Muscle of leg (tissue), 11 donors: ENCODE measurements around the gene TTC22. TPM values are rescaled to one million over a fixed set of nuclear protein-coding genes. Genes with fewer than 3 reads are reported as not detected.

Experiments used
- DNase-seq: peaks from one replicate; pipeline ENCODE4 v3.0.0; 2013
- H3K27ac ChIP-seq: one replicate; pipeline ENCODE4 v1.5.1; 2013; ENCODE audit warnings: mild to moderate bottlenecking, low read length, control low read depth
- H3K27me3 ChIP-seq: one replicate; pipeline ENCODE4 v1.6.1; 2013; ENCODE audit warnings: low read length; ENCODE audit not compliant: control insufficient read depth, insufficient read depth
- H3K36me3 ChIP-seq: one replicate; pipeline ENCODE4 v1.6.1; 2013; ENCODE audit warnings: low read length; ENCODE audit not compliant: control insufficient read depth, insufficient read depth
- H3K4me1 ChIP-seq: one replicate; pipeline ENCODE4 v1.6.1; 2013; ENCODE audit warnings: low read length; ENCODE audit not compliant: control insufficient read depth, insufficient read depth
- H3K4me3 ChIP-seq: one replicate; pipeline ENCODE4 v1.5.1; 2013; ENCODE audit warnings: low read length, control low read depth
- H3K9me3 ChIP-seq: replicated peaks from 2 replicates; pipeline ENCODE4 v1.6.1; 2013; ENCODE audit warnings: low read depth, low read length; ENCODE audit not compliant: control insufficient read depth
- WGBS: methylation state at CpG from one replicate; pipeline ENCODE4 v1.1.5; 2013; ENCODE audit warnings: missing lambda C conversion rate; ENCODE audit not compliant: insufficient coverage; 5-methylcytosine and 5-hydroxymethylcytosine counted together
- polyA plus RNA-seq, 8 donors: library from polyadenylated mRNA; unstranded; fragments of 120-200 nt; gene quantifications; one replicate each; pipeline versions ENCODE4 v1.2.1 to v1.2.3, GENCODE V29; 2013; ENCODE audit warnings: inconsistent platforms in 1 of 8, low replicate concordance in 1 of 8; ENCODE audit not compliant: insufficient read length in 8 of 8, insufficient read depth in 1 of 8
- total RNA-seq: library from RNA; stranded (reverse); fragments of 120-200 nt; gene quantifications from one replicate; pipeline ENCODE4 v1.2.4, GENCODE V29; 2013

TTC22 gene
- total and polyA plus RNA-seq, 9 donors: 0.04 to 1.7 (median 0.13) TPM; not detected in 1

DNA sequence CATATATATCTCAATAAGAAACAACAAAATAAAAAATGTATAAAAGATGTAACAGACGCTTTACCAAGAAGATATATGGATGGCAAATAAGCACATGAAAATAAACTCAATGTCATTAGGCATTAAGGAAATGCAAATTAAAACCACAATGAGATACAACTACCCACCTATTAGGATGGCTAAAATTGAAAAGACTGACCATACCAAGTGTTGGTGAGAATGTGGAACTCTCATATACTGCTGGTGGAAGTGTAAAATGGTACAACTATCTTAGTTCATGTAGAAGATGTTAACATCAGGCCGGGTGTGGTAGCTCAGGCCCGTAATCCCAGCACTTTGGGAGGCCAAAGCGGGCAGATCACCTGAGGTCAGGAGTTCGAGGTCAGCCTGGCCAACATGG, 42.3 kb upstream of the TTC22 start:
- Histone ChIP-seq H3K27me3 (no peaks in the 10 kb centered on the region), H3K36me3 (peaks cover 2% of the 10 kb centered on the region), H3K4me3 (no peak overlapping the region), H3K4me1 (no peaks in the 10 kb centered on the region), H3K27ac (no peak overlapping the region), H3K9me3 (no peaks in the 10 kb centered on the region)
- WGBS: 92% methylated on average over 4 of the region's 5 CpGs
- DNase-seq: no peak

DNA sequence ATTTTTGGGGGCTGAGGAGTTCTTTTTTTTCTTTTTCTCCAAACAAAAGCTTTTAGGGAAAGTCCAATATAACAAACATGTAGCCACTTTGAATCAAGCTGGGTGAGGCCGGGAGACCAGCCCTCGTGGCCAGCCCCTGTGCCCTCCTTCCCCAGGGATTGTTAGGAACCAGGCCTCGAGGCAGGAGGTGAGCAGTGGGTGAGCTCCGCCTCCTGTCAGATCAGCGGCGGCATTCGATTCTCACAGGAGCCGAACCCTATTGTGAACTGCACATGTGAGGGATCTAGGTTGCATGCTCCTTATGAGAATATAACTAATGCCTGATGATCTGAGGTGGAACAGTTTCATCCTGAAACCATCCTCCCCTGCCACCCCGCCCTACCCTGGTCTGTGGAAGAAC, 41.8 kb upstream of the TTC22 start:
- no peaks in the 10 kb centered on the region for H3K9me3 ChIP-seq
- no peaks in the 10 kb centered on the region for H3K4me1 ChIP-seq
- DNase-seq: no peak
- H3K4me3 ChIP-seq: no peak overlapping the region
- WGBS: no CpG with 5 or more reads among the region's 9 CpGs
- H3K27ac ChIP-seq: no peak overlapping the region
- no peaks in the 10 kb centered on the region for H3K36me3 ChIP-seq
- H3K27me3 ChIP-seq: no peaks in the 10 kb centered on the region

DNA sequence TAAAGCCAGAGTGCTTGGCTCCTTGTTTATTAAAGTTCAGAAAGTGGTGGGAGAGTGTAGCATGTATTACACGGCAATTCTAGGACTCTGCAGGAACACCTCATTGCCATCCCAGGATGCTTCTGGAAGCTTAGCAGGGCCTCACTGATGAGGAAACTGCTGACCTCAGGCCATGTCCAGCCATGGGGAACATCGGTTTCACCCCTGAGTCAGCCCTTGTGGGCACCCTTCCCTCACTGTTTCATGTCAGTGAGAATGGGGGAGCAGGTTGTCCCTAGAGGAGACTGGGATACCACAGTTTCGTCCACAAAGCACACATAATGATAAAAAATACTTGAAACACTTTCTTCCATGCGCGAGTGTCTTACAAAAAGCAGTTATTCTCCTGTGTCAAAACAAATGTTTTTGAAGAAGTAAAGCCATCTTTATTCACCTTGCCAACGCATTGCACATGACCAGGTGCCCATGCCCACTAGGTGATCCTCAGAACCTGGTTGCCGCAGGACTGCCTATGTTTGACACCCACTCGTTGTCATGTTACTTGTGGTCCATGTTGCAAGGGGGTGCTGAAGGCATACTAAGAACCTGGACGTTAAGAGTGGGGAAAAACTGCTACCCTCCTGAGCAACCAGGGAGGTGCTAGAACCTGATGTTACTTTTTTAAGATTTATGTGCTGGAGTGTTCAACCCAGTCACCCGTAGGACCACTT, 41.2 kb upstream of the TTC22 start:
- Histone ChIP-seq H3K4me1 (no peaks in the 10 kb centered on the region), H3K36me3 (no peaks in the 10 kb centered on the region), H3K27me3 (no peaks in the 10 kb centered on the region), H3K4me3 (no peak overlapping the region), H3K27ac (no peak overlapping the region), H3K9me3 (no peaks in the 10 kb centered on the region)
- 80% methylated on average over 4 of the region's 10 CpGs for WGBS
- DNase-seq: no peak

DNA sequence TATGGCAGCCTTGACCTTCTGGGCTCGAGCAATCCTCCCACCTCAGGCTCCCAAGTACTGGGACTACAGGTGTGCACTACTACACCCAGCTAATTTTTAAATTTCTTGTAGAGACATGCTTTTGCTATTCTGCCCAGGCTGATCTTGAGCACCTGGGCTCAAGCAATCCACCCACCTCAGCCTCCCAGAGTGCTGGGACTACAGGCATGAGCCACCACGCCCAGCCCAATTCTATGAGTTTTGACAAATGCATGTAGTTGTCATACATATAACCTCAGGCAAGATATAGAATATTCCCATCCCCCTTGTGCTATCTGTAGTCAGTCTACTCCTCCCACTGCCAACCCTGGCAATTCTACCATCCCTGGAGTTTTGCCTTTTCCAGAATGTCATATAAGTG, 38.7 kb upstream of the TTC22 start:
- Histone ChIP-seq H3K4me3 (no peak overlapping the region), H3K9me3 (no peaks in the 10 kb centered on the region), H3K27ac (no peak overlapping the region), H3K4me1 (no peaks in the 10 kb centered on the region), H3K36me3 (no peaks in the 10 kb centered on the region), H3K27me3 (peaks cover 6% of the 10 kb centered on the region)
- 50% methylated on average over 2 of the region's 2 CpGs for WGBS
- DNase-seq: no peak

DNA sequence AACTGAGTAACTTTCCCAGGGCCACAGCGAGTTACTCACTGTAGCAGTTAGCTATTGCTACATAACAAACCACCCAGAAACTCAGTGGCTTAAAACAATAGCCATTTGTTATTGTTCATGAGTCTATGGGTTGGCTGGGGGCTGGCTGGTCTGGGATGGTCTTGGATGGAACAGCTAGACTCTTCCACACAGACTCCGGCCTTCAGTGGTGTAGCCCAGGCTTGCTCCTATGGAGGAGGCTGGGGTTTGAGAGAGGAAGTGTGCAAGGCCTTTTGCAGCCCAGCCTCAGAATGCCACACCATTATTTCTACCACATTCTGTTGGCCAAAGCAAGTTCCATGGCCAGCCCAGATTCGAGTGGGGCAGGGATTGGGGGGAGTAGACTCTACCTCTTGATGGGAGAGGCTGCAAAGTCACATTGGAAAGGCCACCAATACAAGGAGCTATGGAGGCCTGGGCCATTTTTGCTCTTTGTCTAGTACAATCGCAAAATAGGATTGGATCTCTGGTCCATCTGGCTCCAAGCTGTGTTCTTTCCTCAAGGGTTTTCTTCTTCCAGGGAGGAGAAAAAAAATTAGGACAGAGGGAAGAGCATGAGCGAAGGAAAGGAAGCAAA, 37.5 kb upstream of the TTC22 start:
- WGBS: 71% methylated on average over 1 of the region's 5 CpGs
- Histone ChIP-seq H3K36me3 (no peaks in the 10 kb centered on the region), H3K4me3 (no peak overlapping the region), H3K9me3 (no peaks in the 10 kb centered on the region), H3K4me1 (no peaks in the 10 kb centered on the region), H3K27ac (no peak overlapping the region), H3K27me3 (peaks cover 6% of the 10 kb centered on the region)
- no peak for DNase-seq

DNA sequence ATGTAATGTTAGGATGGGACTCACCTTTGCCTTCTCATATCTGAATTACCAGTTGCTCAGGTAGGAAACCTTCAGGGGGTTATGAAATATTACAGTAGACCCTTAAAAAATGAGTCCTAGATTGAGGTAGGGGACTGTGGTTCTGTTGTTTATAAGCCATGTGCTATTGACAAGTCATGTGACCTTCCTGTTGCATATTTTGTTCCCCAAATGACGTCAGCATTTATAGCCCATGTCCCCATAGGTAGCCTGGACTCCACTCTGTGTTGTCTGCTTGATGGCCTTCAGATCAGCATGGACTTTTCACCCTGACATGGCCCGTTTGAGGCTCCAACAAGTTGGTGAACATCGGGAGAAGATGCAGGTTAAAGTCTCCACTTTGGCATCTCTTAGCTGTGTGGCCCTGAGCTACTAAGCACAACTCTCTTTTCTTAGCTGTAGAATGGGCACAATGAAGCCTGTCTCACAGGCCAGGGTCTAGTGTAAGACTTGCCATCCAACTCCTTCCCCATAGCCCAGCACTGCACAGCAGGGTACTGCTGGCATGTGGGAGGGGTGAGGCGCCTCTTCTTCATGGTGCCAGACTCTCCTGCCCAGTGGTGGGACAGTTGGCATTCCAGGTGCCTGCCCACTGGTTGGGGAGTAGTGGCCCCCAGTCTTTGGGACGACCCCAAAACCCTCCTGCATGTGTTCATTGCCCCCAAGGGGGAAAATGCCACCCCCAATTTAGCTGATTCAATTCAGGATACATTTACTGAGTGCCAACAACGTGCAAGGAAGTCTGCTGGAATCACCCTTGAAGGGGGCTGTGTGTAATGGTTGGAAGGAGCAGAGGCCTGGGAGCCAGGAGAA, 36.1 kb upstream of the TTC22 start:
- no peaks in the 10 kb centered on the region for H3K4me1 ChIP-seq
- no peaks in the 10 kb centered on the region for H3K36me3 ChIP-seq
- no peak for DNase-seq
- no peak overlapping the region for H3K27ac ChIP-seq
- H3K27me3 ChIP-seq: peaks cover 14% of the 10 kb centered on the region
- 54% methylated on average over 2 of the region's 6 CpGs for WGBS
- H3K9me3 ChIP-seq: no peaks in the 10 kb centered on the region
- H3K4me3 ChIP-seq: no peak overlapping the region

DNA sequence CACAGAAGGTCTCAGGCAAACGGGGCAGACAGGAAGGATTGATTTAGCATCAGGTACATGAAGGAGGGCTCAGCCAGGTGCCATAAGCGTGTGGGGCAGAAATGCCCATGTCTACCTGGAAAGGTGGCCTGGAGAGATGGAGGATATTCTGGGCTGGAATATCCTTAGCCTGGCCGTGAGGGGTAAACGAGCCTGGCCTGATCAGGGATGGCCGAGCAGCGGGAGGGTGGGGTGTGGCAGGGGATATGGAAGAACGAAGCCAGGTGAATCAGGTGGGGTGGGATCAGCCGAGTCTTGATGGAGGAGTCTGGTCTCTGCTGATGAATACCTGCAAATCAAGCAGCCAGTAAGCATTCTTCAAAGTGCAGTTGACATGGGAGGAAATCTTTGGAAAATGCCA, 35.5 kb upstream of the TTC22 start:
- 85% methylated on average over 7 of the region's 8 CpGs for WGBS
- DNase-seq: no peak
- Histone ChIP-seq H3K9me3 (peaks cover 2% of the 10 kb centered on the region), H3K27me3 (peaks cover 14% of the 10 kb centered on the region), H3K4me3 (no peak overlapping the region), H3K4me1 (no peaks in the 10 kb centered on the region), H3K27ac (no peak overlapping the region), H3K36me3 (no peaks in the 10 kb centered on the region)

DNA sequence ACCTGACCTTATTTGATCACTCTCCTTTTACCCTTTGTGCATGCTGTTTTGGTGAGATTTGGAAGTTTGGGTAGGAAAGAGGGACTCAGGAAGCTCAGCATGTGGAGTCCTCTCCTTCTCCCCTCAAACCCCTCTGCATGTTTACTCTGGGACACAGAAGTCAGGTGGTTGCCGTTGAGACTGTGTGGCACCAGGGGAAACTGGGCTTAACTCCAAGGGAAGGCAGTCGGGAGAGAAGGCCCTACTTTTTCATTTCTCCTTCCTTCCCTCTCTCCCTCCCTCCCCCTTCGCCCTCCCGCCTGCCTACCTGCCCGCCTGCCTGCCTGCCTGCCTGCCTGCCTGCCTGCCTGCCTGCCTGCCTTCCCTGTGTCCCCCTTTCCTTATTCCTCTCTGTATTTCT, 34.8 kb upstream of the TTC22 start:
- Histone ChIP-seq H3K4me3 (no peak overlapping the region), H3K4me1 (no peaks in the 10 kb centered on the region), H3K27me3 (peaks cover 14% of the 10 kb centered on the region), H3K36me3 (no peaks in the 10 kb centered on the region), H3K9me3 (peaks cover 2% of the 10 kb centered on the region), H3K27ac (no peak overlapping the region)
- DNase-seq: no peak
- WGBS: no CpG with 5 or more reads among the region's 5 CpGs

DNA sequence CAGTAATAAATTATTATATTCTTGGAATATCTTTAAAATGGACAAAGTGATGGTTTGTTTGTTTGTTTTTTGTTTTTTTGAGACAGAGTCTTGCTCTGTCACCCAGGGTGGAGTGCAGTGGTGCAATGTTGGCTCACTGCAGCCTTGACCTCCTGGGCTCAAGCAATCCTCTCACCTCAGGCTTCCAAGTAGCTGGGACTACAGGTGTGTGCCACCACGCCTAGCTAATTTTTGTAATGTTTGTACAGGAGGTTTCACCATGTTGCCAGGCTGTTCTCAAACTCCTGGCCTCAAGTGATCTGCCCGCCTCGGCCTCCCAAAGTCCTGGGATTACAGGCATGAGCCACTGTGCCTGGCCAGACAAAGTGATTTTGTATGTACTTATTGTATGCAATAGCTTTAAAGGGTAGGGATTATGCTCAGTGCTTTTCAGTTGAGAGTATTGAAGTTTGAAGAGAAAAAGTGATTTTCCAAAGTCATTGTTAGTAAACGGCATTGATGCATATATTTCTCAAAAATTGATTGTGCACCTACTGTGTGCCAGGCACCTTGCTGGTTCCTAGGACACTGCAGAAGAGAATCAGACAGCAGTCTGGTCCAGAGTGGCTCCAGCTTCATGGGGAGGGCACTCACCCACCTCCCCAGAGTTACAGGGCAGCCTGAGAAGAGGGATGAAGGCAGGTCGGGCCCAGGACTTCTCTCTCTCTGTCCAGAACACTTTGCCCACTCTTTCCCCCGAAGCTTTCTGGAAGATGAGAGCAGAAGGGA, 34.2 kb upstream of the TTC22 start:
- peaks cover 14% of the 10 kb centered on the region for H3K27me3 ChIP-seq
- H3K4me3 ChIP-seq: no peak overlapping the region
- DNase-seq: no peak
- H3K9me3 ChIP-seq: peaks cover 2% of the 10 kb centered on the region
- no peaks in the 10 kb centered on the region for H3K36me3 ChIP-seq
- H3K4me1 ChIP-seq: no peaks in the 10 kb centered on the region
- H3K27ac ChIP-seq: no peak overlapping the region
- 89% methylated on average over 4 of the region's 6 CpGs for WGBS
